Erythroblast (primary cell): ENCODE results near the gene PPM1E.

ENCODE experiments used
- GATA1 ChIP-seq: IDR thresholded peaks from 2 replicates; pipeline ENCODE4 v1.6.1; 2011; ENCODE audit warnings: low read depth, mild to moderate bottlenecking, control low read depth, low read length, moderate library complexity
- POLR2A ChIP-seq: IDR thresholded peaks from 2 replicates; pipeline ENCODE4 v1.6.1; 2011; ENCODE audit warnings: mild to moderate bottlenecking, low read length

- no peak for TF ChIP-seq POLR2A
- TF ChIP-seq GATA1: no peak
Observed at GRCh38 chr17:58818654-58819053, 63.0 kb downstream of the PPM1E start.
